NB4 (cell line): ENCODE measurements around the gene LGALS3BP.

Source experiments
- CTCF ChIP-seq: IDR thresholded peaks from one replicate; pipeline ENCODE4 v1.5.1; 2012; ENCODE audit warnings: low read depth, low read length
- MAX ChIP-seq: IDR thresholded peaks from 2 replicates; pipeline ENCODE4 v1.6.1; 2011; ENCODE audit warnings: low read depth, low read length
- MYC ChIP-seq: IDR thresholded peaks from 2 replicates; pipeline ENCODE4 v1.6.1; 2011; ENCODE audit warnings: low read depth, low read length
- POLR2A ChIP-seq: IDR thresholded peaks from 2 replicates; pipeline ENCODE4 v1.6.1; 2011; ENCODE audit warnings: mild to moderate bottlenecking; ENCODE audit not compliant: insufficient read length; ENCODE audit errors: extremely low read depth

- no peak for TF ChIP-seq CTCF
- no peak for TF ChIP-seq MAX
- no peak for TF ChIP-seq POLR2A
- no peak for TF ChIP-seq MYC
These were observed 58.2 kb downstream of the LGALS3BP start for GRCh38 chr17:78921437-78921971.
